HepG2 (cell line): ENCODE data around the gene DEPDC1B. TPM values are rescaled to one million over a fixed set of nuclear protein-coding genes. Genes with fewer than 3 reads are reported as not detected.

ENCODE experiments used
- FOXJ3 ChIP-seq: sonication (generic); formaldehyde crosslinking; IDR thresholded peaks from 2 replicates; pipeline ENCODE4 v1.4.0; 2020; ENCODE audit warnings: missing genetic modification reagents, mild to moderate bottlenecking, borderline replicate concordance
- GATAD2A ChIP-seq: IDR thresholded peaks from 2 replicates; pipeline ENCODE4 v1.6.1; 2016
- HOXA5 ChIP-seq: sonication (generic); formaldehyde crosslinking; IDR thresholded peaks from 2 replicates; pipeline ENCODE4 v1.4.0; 2020; ENCODE audit warnings: missing genetic modification reagents
- NFAT5 ChIP-seq: sonication (generic); formaldehyde crosslinking; IDR thresholded peaks from 2 replicates; pipeline ENCODE4 v1.4.0; 2020; ENCODE audit warnings: missing genetic modification reagents
- SRSF9 ChIP-seq: fragments of 200-400 bp; formaldehyde crosslinking; IDR thresholded peaks from 2 replicates; pipeline ENCODE4 v1.6.1; 2018; ENCODE audit warnings: borderline replicate concordance, mild to moderate bottlenecking, low read depth, low read length; ENCODE audit not compliant: insufficient read depth, poor library complexity, severe bottlenecking
- ZBTB1 ChIP-seq: sonication (generic); formaldehyde crosslinking; IDR thresholded peaks from 2 replicates; pipeline ENCODE4 v1.4.0; 2020; ENCODE audit warnings: missing genetic modification reagents, borderline replicate concordance
- ZBTB38 ChIP-seq: sonication (generic); formaldehyde crosslinking; IDR thresholded peaks from 2 replicates; pipeline ENCODE4 v1.5.1; 2020; ENCODE audit warnings: mild to moderate bottlenecking, missing genetic modification reagents
- ZBTB46 ChIP-seq: sonication (generic); formaldehyde crosslinking; IDR thresholded peaks from 2 replicates; pipeline ENCODE4 v1.4.0; 2020; ENCODE audit warnings: mild to moderate bottlenecking, missing genetic modification reagents, borderline replicate concordance
- ZNF263 ChIP-seq: sonication (generic); formaldehyde crosslinking; IDR thresholded peaks from 2 replicates; pipeline ENCODE4 v1.4.0; 2020; ENCODE audit warnings: missing genetic modification reagents
- ZNF543 ChIP-seq: sonication (generic); formaldehyde crosslinking; IDR thresholded peaks from 2 replicates; pipeline ENCODE4 v1.4.0; 2020; ENCODE audit warnings: mild to moderate bottlenecking, missing genetic modification reagents
- polyA plus RNA-seq, 8 experiments: library from polyadenylated mRNA; depleted of rRNA in 3 of 8; stranded (reverse) in 7 of 8; unstranded in 1 of 8; fragments of >200 nt; fragmentation: Illumina TruSeq in 4 of 8; extraction: Trizol in 4 of 8; gene quantifications; 2 replicates each; pipeline versions ENCODE4 v1.2.1 to v1.2.3, GENCODE V29; 2011 to 2016; ENCODE audit warnings: low read depth in 4 of 8, missing spikeins in 1 of 8, mixed read lengths in 1 of 8; ENCODE audit not compliant: insufficient read depth in 1 of 8
- total RNA-seq, 5 experiments: library from RNA; depleted of rRNA; stranded (reverse); fragments of >200 nt; fragmentation: Illumina TruSeq; extraction: Trizol; gene quantifications; 2 replicates each; pipeline ENCODE4 v1.2.3, GENCODE V29; 2016; ENCODE audit warnings: low read depth in 1 of 5
- TF ChIP-seq, protein P1 (sequence below): sonication (generic); formaldehyde crosslinking; IDR thresholded peaks from 2 replicates; pipeline ENCODE4; 2020; ENCODE audit warnings: missing genetic modification reagents, mild to moderate bottlenecking, borderline replicate concordance
- TF ChIP-seq, protein P2 (sequence below): sonication (generic); formaldehyde crosslinking; IDR thresholded peaks from 2 replicates; pipeline ENCODE4 v1.5.0; 2020; ENCODE audit warnings: mild to moderate bottlenecking, missing genetic modification reagents, borderline replicate concordance

Gene DEPDC1B
- total and polyA plus RNA-seq, 2 of the 13 experiments (the other 11 are each of a cell fraction or from before 2014, with no cell fraction given), result 29.5 to 51.3 TPM

DNA sequence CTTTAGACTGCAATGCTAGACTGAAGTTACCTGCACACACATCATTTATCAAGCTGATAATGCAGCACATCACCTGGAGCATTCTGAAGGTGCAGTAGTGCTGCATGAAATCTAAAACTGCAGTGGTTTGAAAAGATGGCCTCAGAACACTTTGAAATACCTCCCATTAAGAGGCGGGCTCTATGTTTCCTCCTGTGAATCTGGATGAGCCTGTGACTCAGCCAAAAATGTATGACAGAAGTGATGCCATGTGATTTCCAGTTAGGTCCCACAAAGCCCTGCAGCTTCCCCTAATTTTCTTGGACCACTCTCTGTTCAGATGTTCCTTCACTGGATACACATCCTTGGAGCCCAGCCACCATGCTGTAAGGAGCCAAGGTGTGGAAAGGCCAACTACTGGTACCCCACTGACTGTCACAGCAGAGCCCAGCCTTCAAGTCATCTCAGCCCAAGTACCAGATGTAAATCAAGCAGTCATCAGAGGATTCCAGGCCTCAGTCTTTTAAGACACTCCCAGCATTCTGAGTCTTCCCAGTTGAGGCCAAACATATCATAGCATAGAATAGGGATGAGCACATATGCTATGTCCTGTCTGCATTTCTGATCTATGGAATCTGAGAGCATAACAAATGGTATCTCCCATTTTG, 27.2 kb upstream of the DEPDC1B start (continued):
- no peak for TF ChIP-seq NFAT5
- TF ChIP-seq HOXA5 (CRISPR knock-in tag), result no peak
- no peak for TF ChIP-seq SRSF9
- no peak for TF ChIP-seq ZBTB46 (CRISPR knock-in tag)
- no peak for TF ChIP-seq ZBTB38
- TF ChIP-seq, protein P1, sequence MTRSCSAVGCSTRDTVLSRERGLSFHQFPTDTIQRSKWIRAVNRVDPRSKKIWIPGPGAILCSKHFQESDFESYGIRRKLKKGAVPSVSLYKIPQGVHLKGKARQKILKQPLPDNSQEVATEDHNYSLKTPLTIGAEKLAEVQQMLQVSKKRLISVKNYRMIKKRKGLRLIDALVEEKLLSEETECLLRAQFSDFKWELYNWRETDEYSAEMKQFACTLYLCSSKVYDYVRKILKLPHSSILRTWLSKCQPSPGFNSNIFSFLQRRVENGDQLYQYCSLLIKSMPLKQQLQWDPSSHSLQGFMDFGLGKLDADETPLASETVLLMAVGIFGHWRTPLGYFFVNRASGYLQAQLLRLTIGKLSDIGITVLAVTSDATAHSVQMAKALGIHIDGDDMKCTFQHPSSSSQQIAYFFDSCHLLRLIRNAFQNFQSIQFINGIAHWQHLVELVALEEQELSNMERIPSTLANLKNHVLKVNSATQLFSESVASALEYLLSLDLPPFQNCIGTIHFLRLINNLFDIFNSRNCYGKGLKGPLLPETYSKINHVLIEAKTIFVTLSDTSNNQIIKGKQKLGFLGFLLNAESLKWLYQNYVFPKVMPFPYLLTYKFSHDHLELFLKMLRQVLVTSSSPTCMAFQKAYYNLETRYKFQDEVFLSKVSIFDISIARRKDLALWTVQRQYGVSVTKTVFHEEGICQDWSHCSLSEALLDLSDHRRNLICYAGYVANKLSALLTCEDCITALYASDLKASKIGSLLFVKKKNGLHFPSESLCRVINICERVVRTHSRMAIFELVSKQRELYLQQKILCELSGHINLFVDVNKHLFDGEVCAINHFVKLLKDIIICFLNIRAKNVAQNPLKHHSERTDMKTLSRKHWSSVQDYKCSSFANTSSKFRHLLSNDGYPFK (CRISPR knock-in tag), result no peak
- no peak for TF ChIP-seq ZBTB1
- TF ChIP-seq FOXJ3 (CRISPR knock-in tag), result no peak
- no peak for TF ChIP-seq GATAD2A (CRISPR knock-in tag)
- TF ChIP-seq ZNF263 (CRISPR knock-in tag), result no peak
- TF ChIP-seq ZNF543 (CRISPR knock-in tag), result no peak
- TF ChIP-seq, protein P2, sequence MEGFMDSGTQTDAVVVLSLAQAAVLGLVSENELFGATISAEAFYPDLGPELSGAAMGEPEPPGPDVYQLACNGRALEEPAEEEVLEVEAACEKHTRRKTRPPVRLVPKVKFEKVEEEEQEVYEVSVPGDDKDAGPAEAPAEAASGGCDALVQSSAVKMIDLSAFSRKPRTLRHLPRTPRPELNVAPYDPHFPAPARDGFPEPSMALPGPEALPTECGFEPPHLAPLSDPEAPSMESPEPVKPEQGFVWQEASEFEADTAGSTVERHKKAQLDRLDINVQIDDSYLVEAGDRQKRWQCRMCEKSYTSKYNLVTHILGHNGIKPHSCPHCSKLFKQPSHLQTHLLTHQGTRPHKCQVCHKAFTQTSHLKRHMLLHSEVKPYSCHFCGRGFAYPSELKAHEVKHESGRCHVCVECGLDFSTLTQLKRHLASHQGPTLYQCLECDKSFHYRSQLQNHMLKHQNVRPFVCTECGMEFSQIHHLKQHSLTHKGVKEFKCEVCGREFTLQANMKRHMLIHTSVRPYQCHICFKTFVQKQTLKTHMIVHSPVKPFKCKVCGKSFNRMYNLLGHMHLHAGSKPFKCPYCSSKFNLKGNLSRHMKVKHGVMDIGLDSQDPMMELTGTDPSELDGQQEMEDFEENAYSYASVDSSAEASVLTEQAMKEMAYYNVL (CRISPR knock-in tag), result no peak
